OCI-LY7 (cell line): ENCODE data around the gene PLD1. TPM values are rescaled to one million over a fixed set of nuclear protein-coding genes. Genes with fewer than 3 reads are reported as not detected.

ENCODE experiments used
- BruUV-seq: library from RNA; stranded (reverse); fragments of 400-500 nt; replicated peaks from 2 replicates; lab custom pipeline; 2021; lab: Mats Ljungman, UMichigan
- CTCF ChIA-PET: fragments of 300-600 bp; sonication (Branson Sonifier 250); formaldehyde crosslinking; loops from one replicate; lab custom pipeline; 2022; ENCODE audit warnings: antibody characterized with exemption; ENCODE audit not compliant: unreplicated experiment; lab: Charles Lee
- POLR2A ChIA-PET: fragments of 300-600 bp; sonication (Branson Sonifier 250); formaldehyde crosslinking; loops from one replicate; lab custom pipeline; 2022; ENCODE audit warnings: antibody characterized with exemption; lab: Charles Lee
- DNase-seq: peaks from one replicate; pipeline ENCODE4 v3.0.0-alpha.2; 2015; ENCODE audit warnings: low spot score
- H2AFZ ChIP-seq: fragments of 200-600 bp; sonication (generic), shearing (Covaris generic); 2 replicates; pipeline ENCODE4 v1.6.1; 2014; ENCODE audit warnings: mild to moderate bottlenecking, antibody characterized with exemption, low read length, moderate library complexity
- H3K27ac ChIP-seq: fragments of 200-600 bp; sonication (generic); 2 replicates; pipeline ENCODE4 v1.5.1; 2014; ENCODE audit warnings: mixed run types, low read depth, mild to moderate bottlenecking, moderate library complexity, low read length, inconsistent platforms; ENCODE audit not compliant: poor library complexity, severe bottlenecking
- H3K36me3 ChIP-seq: fragments of 200-600 bp; sonication (generic); 2 replicates; pipeline ENCODE4 v1.6.1; 2014; ENCODE audit warnings: mild to moderate bottlenecking, antibody characterized with exemption, low read length, moderate library complexity, mixed read lengths; ENCODE audit not compliant: insufficient read depth
- H3K4me1 ChIP-seq: fragments of 200-600 bp; sonication (generic); 2 replicates; pipeline ENCODE4 v1.5.1; 2014; ENCODE audit warnings: mild to moderate bottlenecking, low read length; ENCODE audit not compliant: insufficient read depth, poor library complexity, severe bottlenecking
- H3K4me2 ChIP-seq: fragments of 200-600 bp; sonication (generic); 2 replicates; pipeline ENCODE4 v1.6.1; 2014; ENCODE audit warnings: mild to moderate bottlenecking, low read length
- H3K4me3 ChIP-seq: fragments of 200-600 bp; sonication (generic); 2 replicates; pipeline ENCODE4 v1.5.1; 2014; ENCODE audit warnings: mild to moderate bottlenecking, low read depth, low read length; ENCODE audit not compliant: poor library complexity, severe bottlenecking
- H3K79me2 ChIP-seq: fragments of 200-600 bp; sonication (generic); 2 replicates; pipeline ENCODE4 v1.6.1; 2016; ENCODE audit warnings: low read depth, mild to moderate bottlenecking, low read length, moderate library complexity, mixed read lengths; ENCODE audit not compliant: insufficient read depth
- H3K9me2 ChIP-seq: fragments of 200-600 bp; sonication (generic); 2 replicates; pipeline ENCODE4 v1.6.1; 2016; ENCODE audit warnings: mild to moderate bottlenecking, low read length, mixed read lengths; ENCODE audit not compliant: insufficient read depth
- H3K9me3 ChIP-seq: fragments of 200-600 bp; sonication (generic); 2 replicates; pipeline ENCODE4 v1.6.1; 2014; ENCODE audit warnings: mild to moderate bottlenecking, mixed run types, low read length, mixed read lengths
- H4K20me1 ChIP-seq: fragments of 200-600 bp; sonication (generic); 2 replicates; pipeline ENCODE4 v1.6.1; 2014; ENCODE audit warnings: mild to moderate bottlenecking, antibody characterized with exemption, low read length, moderate library complexity, mixed read lengths; ENCODE audit not compliant: insufficient read depth
- CTCF ChIP-seq: fragments of 200-600 bp; sonication (generic); conservative IDR thresholded peaks from 2 replicates; pipeline ENCODE4 v1.5.1; 2014; ENCODE audit warnings: mild to moderate bottlenecking, antibody characterized with exemption, low read length, moderate library complexity, mixed read lengths
- EZH2phosphoT487 ChIP-seq: fragments of 200-600 bp; sonication (generic); IDR thresholded peaks from 2 replicates; pipeline ENCODE4 v1.6.1; 2018; ENCODE audit warnings: low read depth, borderline replicate concordance, mild to moderate bottlenecking, mixed run types, antibody characterized with exemption, low read length, moderate library complexity, mixed read lengths
- intact Hi-C: fragments of 100-400 bp; cut with micrococcal nuclease; formaldehyde crosslinking; loops from one replicate; pipeline ENCODE4 v1.10.0; 2022; ENCODE audit not compliant: unreplicated experiment
- total RNA-seq, 2 experiments: library from RNA; depleted of rRNA in 1 of 2; stranded (reverse); fragments of >200 nt in 1 of 2; shearing (Covaris generic) in 1 of 2; gene quantifications; 2 replicates each; pipeline ENCODE4 v1.2.3, GENCODE V29; 2014 to 2022

The PLD1 gene
- total RNA-seq, 2 experiments from 2014 or later = not detected

GRCh38 chr3:171685116-171685895 is 125.0 kb downstream of the PLD1 start:
- Histone ChIP-seq H4K20me1 (no peaks in the 10 kb centered on the region), H3K36me3 (no peaks in the 10 kb centered on the region), H3K27ac (no peak overlapping the region), H3K4me3 (no peak overlapping the region), H3K9me3 (no peaks in the 10 kb centered on the region), H3K4me1 (no peaks in the 10 kb centered on the region), H3K9me2 (no peaks in the 10 kb centered on the region), H3K79me2 (no peaks in the 10 kb centered on the region), H3K4me2 (no peak overlapping the region), H2AFZ (no peak overlapping the region)
- BruUV-seq = no TSS peak
- intact Hi-C loops = no loop called here
- TF ChIP-seq EZH2phosphoT487 (no peak), CTCF (no peak)
- ChIA-PET POLR2A (interaction anchor here (0.6 kb wide), 1 partner anchor 1524 kb away, joined by 3 read pairs; no protein-coding TSS in a partner anchor), CTCF (no interaction called here)
- DNase-seq = no peak

GRCh38 chr3:171684221-171684620 is 126.1 kb downstream of the PLD1 start:
- CTCF ChIA-PET = no interaction called here
- Histone ChIP-seq H2AFZ (no peak overlapping the region), H4K20me1 (no peaks in the 10 kb centered on the region), H3K27ac (no peak overlapping the region), H3K9me2 (no peaks in the 10 kb centered on the region), H3K36me3 (no peaks in the 10 kb centered on the region), H3K79me2 (no peaks in the 10 kb centered on the region), H3K4me3 (no peak overlapping the region), H3K9me3 (no peaks in the 10 kb centered on the region), H3K4me2 (no peak overlapping the region), H3K4me1 (no peaks in the 10 kb centered on the region)
- DNase-seq = no peak
- TF ChIP-seq CTCF (no peak), EZH2phosphoT487 (no peak)
- intact Hi-C loops = no loop called here
- POLR2A ChIA-PET = no interaction called here
- no TSS peak for BruUV-seq

- H3K9me2 ChIP-seq = no peaks in the 10 kb centered on the region
- no peak overlapping the region for H3K4me3 ChIP-seq
- no peaks in the 10 kb centered on the region for H4K20me1 ChIP-seq
- DNase-seq = no peak
- no peaks in the 10 kb centered on the region for H3K79me2 ChIP-seq
- no peak overlapping the region for H3K4me2 ChIP-seq
- H2AFZ ChIP-seq = no peak overlapping the region
- TF ChIP-seq EZH2phosphoT487 (no peak), CTCF (no peak)
- H3K4me1 ChIP-seq = no peaks in the 10 kb centered on the region
- BruUV-seq = no TSS peak
- CTCF ChIA-PET = no interaction called here
- no peaks in the 10 kb centered on the region for H3K36me3 ChIP-seq
- POLR2A ChIA-PET = interaction anchor here (0.6 kb wide), 1 partner anchor 37 kb away, joined by 7 read pairs; no protein-coding TSS in a partner anchor
- H3K27ac ChIP-seq = no peak overlapping the region
- intact Hi-C loops = no loop called here
- H3K9me3 ChIP-seq = no peaks in the 10 kb centered on the region
These were observed 127.5 kb downstream of the PLD1 start for GRCh38 chr3:171682743-171683142.
